Prostate gland (tissue), 2 donors: ENCODE data around the gene STK35. TPM values are rescaled to one million over a fixed set of nuclear protein-coding genes. Genes with fewer than 3 reads are reported as not detected.
"Not testable (repeated sequence)": the region's sequence is repeated elsewhere in the genome, so short reads cannot be mapped to it uniquely, and the experiment has no call there.

Experiments
- DNase-seq: peaks from one replicate; pipeline ENCODE4 v3.0.0-alpha.2; 2019; ENCODE audit warnings: low spot score
- H3K27ac ChIP-seq, 2 donors: fragments of 200-600 bp; sonication (generic); 2 replicates each; pipeline ENCODE4 v1.5.1; 2017 to 2019
- H3K27me3 ChIP-seq: fragments of 200-600 bp; sonication (generic); replicated peaks from 2 replicates; pipeline ENCODE4 v1.5.1; 2019; ENCODE audit not compliant: insufficient read depth
- H3K36me3 ChIP-seq, 2 donors: fragments of 200-600 bp; sonication (generic); 1 replicate in 1 of 2; 2 replicates in 1 of 2; pipeline versions ENCODE4 v1.5.1 to v1.8.1; 2017 to 2019
- H3K4me1 ChIP-seq: fragments of 200-600 bp; sonication (generic); replicated peaks from 2 replicates; pipeline ENCODE4 v1.5.1; 2019
- H3K4me3 ChIP-seq, 2 donors: fragments of 200-600 bp; sonication (generic); 2 replicates each; pipeline ENCODE4 v1.5.1; 2017 to 2019
- H3K9me3 ChIP-seq: fragments of 200-600 bp; sonication (generic); 2 replicates; pipeline ENCODE4 v1.5.1; 2017
- CTCF ChIP-seq, 4 experiments: fragments of 200-600 bp in 2 of 4; fragments of 450-650 bp in 2 of 4; sonication (generic) in 2 of 4; IDR thresholded peaks; 1 replicate in 3 of 4; 2 replicates in 1 of 4; pipeline ENCODE4 v1.5.1; 2016 to 2019; ENCODE audit warnings: antibody characterized with exemption in 4 of 4, mild to moderate bottlenecking in 2 of 4, moderate library complexity in 2 of 4
- POLR2A ChIP-seq: fragments of 450-650 bp; IDR thresholded peaks from one replicate; pipeline ENCODE4 v1.6.1; 2016; ENCODE audit warnings: antibody characterized with exemption, mild to moderate bottlenecking
- POLR2AphosphoS5 ChIP-seq: sonication (generic); formaldehyde crosslinking; IDR thresholded peaks from one replicate; pipeline ENCODE4 v1.6.1; 2017; ENCODE audit warnings: antibody characterized with exemption
- WGBS: methylation state at CpG from one replicate; pipeline ENCODE4 v1.1.5; 2018; 5-methylcytosine and 5-hydroxymethylcytosine counted together
- intact Hi-C: fragments of 100-400 bp; cut with DNase I; formaldehyde crosslinking; loops from one replicate; pipeline ENCODE4 v1.14.2; 2022
- total RNA-seq, 2 donors: library from RNA; depleted of rRNA; stranded (reverse); fragments of >200 nt; gene quantifications; one replicate each; pipeline ENCODE4 v1.1.0, GENCODE V29; 2016

Gene STK35
- total RNA-seq, 2 donors from 2014 or later: 24.2 to 40.7 TPM

GRCh38 chr20:2167112-2167511 is 65.5 kb downstream of the STK35 start:
- no peak overlapping the region for H3K4me3 ChIP-seq
- no peak overlapping the region for H3K27ac ChIP-seq
- DNase-seq: no peak
- intact Hi-C loops: no loop called here
- H3K36me3 ChIP-seq: no peaks in the 10 kb centered on the region
- no peak for TF ChIP-seq POLR2A
- TF ChIP-seq CTCF (IDR thresholded peaks at IDR 0.05): no peak
- no peak for TF ChIP-seq POLR2AphosphoS5
- no peaks in the 10 kb centered on the region for H3K27me3 ChIP-seq
- 72% methylated on average over 5 of the region's 5 CpGs for WGBS
- H3K9me3 ChIP-seq: no peaks in the 10 kb centered on the region
- no peaks in the 10 kb centered on the region for H3K4me1 ChIP-seq

GRCh38 chr20:2168946-2169345 is 67.3 kb downstream of the STK35 start:
- 79% methylated on average over 12 of the region's 12 CpGs for WGBS

GRCh38 chr20:2169456-2170088 is 67.9 kb downstream of the STK35 start:
- Histone ChIP-seq H3K27ac (no peak overlapping the region), H3K9me3 (no peaks in the 10 kb centered on the region), H3K4me1 (no peaks in the 10 kb centered on the region), H3K27me3 (no peaks in the 10 kb centered on the region), H3K36me3 (no peaks in the 10 kb centered on the region), H3K4me3 (no peak overlapping the region)
- intact Hi-C loops: loop anchor here (10.0 kb wide), 1 partner anchor 405 kb away; no protein-coding TSS in a partner anchor
- no peak for TF ChIP-seq POLR2A
- TF ChIP-seq POLR2AphosphoS5: no peak
- TF ChIP-seq CTCF (IDR thresholded peaks at IDR 0.05): no peak
- WGBS: 90% methylated on average over 12 of the region's 12 CpGs
- DNase-seq: no peak

More at GRCh38 chr20:2168946-2169345, 67.3 kb downstream of the STK35 start:
- no peaks in the 10 kb centered on the region for H3K36me3 ChIP-seq
- no peak for TF ChIP-seq POLR2AphosphoS5
- no peak for TF ChIP-seq CTCF (IDR thresholded peaks at IDR 0.05)
- TF ChIP-seq POLR2A: no peak
- DNase-seq: no peak
- H3K27me3 ChIP-seq: no peaks in the 10 kb centered on the region
- H3K4me3 ChIP-seq: no peak overlapping the region
- H3K4me1 ChIP-seq: no peaks in the 10 kb centered on the region
- intact Hi-C loops: no loop called here
- H3K9me3 ChIP-seq: no peaks in the 10 kb centered on the region
- no peak overlapping the region for H3K27ac ChIP-seq

GRCh38 chr20:2170404-2170803 is 68.8 kb downstream of the STK35 start:
- intact Hi-C loops: loop anchor here (10.0 kb wide), 1 partner anchor 406 kb away; no protein-coding TSS in a partner anchor
- Histone ChIP-seq H3K27me3 (no peaks in the 10 kb centered on the region), H3K9me3 (no peaks in the 10 kb centered on the region), H3K4me3 (no peak overlapping the region), H3K4me1 (no peaks in the 10 kb centered on the region), H3K36me3 (no peaks in the 10 kb centered on the region), H3K27ac (no peak overlapping the region)
- TF ChIP-seq POLR2A (no peak), CTCF (IDR thresholded peaks at IDR 0.05) (no peak), POLR2AphosphoS5 (no peak)
- WGBS: 64% methylated on average over 3 of the region's 3 CpGs
- no peak for DNase-seq

GRCh38 chr20:2171266-2171790 is 69.7 kb downstream of the STK35 start:
- no peaks in the 10 kb centered on the region for H3K9me3 ChIP-seq
- H3K36me3 ChIP-seq: no peaks in the 10 kb centered on the region
- no peak for DNase-seq
- 72% methylated on average over 10 of the region's 10 CpGs for WGBS
- H3K4me1 ChIP-seq: no peaks in the 10 kb centered on the region
- no peaks in the 10 kb centered on the region for H3K27me3 ChIP-seq
- intact Hi-C loops: loop anchor here (10.0 kb wide), 1 partner anchor 407 kb away; no protein-coding TSS in a partner anchor
- H3K4me3 ChIP-seq: no peak overlapping the region
- H3K27ac ChIP-seq: no peak overlapping the region
- TF ChIP-seq POLR2AphosphoS5 (no peak), CTCF (IDR thresholded peaks at IDR 0.05) (no peak), POLR2A (no peak)

- not testable (repeated sequence) for H3K36me3 ChIP-seq, H3K27ac ChIP-seq, H3K4me3 ChIP-seq, H3K27me3 ChIP-seq, DNase-seq, H3K9me3 ChIP-seq, H3K4me1 ChIP-seq
- 86% methylated on average over 6 of the region's 6 CpGs for WGBS
- intact Hi-C loops: loop anchor here (1.0 to 10.0 kb wide), 2 partner anchors 207 to 407 kb away; no protein-coding TSS in a partner anchor
These were observed 70.2 kb downstream of the STK35 start for GRCh38 chr20:2171840-2172239.
